HL-60/S4 (cell line): Measurements from ENCODE around the gene ZDHHC6.
"Not testable (repeated sequence)": the region's sequence is repeated elsewhere in the genome, so short reads cannot be mapped to it uniquely, and the experiment has no call there.

Experiments used
- in situ Hi-C: fragments of 300-500 bp; cut with MboI; formaldehyde crosslinking; loops from 2 replicates; pipeline ENCODE4 v1.14.3; 2022; ENCODE audit warnings: low sequenced_read_pairs

Gene ZDHHC6

GRCh38 chr10:112393341-112393740 is 53.4 kb downstream of the ZDHHC6 start:
- in situ Hi-C loops, result no loop called here

GRCh38 chr10:112390125-112390703 is 56.5 kb downstream of the ZDHHC6 start:
- in situ Hi-C loops, result no loop called here

- in situ Hi-C loops, result no loop called here
Measured at GRCh38 chr10:112389271-112389822, 57.4 kb downstream of the ZDHHC6 start.

- in situ Hi-C loops, result no loop called here
Measured at GRCh38 chr10:112388548-112388947, 58.2 kb downstream of the ZDHHC6 start.

GRCh38 chr10:112388056-112388455 is 58.7 kb downstream of the ZDHHC6 start:
- in situ Hi-C loops, result not testable (repeated sequence)

GRCh38 chr10:112385201-112385600 is 61.5 kb downstream of the ZDHHC6 start:
- in situ Hi-C loops, result no loop called here

- in situ Hi-C loops, result no loop called here
Measured at GRCh38 chr10:112384141-112384540, 62.6 kb downstream of the ZDHHC6 start.

GRCh38 chr10:112383325-112383724 is 63.4 kb downstream of the ZDHHC6 start:
- in situ Hi-C loops, result no loop called here

- in situ Hi-C loops, result no loop called here
Measured at GRCh38 chr10:112382515-112383235, 64.0 kb downstream of the ZDHHC6 start.
